Fibroblast of skin of left quadriceps (primary cell): Measurements from ENCODE around the gene HLA-DRB5.
"Not testable (repeated sequence)": the region's sequence is repeated elsewhere in the genome, so short reads cannot be mapped to it uniquely, and the experiment has no call there.

Source experiments
- DNase-seq, 2 experiments: peaks; one replicate each; pipeline ENCODE4 v3.0.0-alpha.2; 2013; ENCODE audit warnings: low read depth in 2 of 2

HLA-DRB5 gene

GRCh38 chr6:32517654-32518445, 12.2 kb downstream of the HLA-DRB5 start:
- no peak for DNase-seq

GRCh38 chr6:32501016-32501415, 29.1 kb downstream of the HLA-DRB5 start:
- DNase-seq = no peak

GRCh38 chr6:32492351-32492750, 37.7 kb downstream of the HLA-DRB5 start:
- no peak for DNase-seq

- DNase-seq = no peak
These were observed 38.4 kb downstream of the HLA-DRB5 start for GRCh38 chr6:32491700-32492099.

GRCh38 chr6:32488083-32488482, 42.0 kb downstream of the HLA-DRB5 start:
- no peak for DNase-seq

GRCh38 chr6:32484614-32484998, 45.5 kb downstream of the HLA-DRB5 start:
- no peak for DNase-seq

- no peak for DNase-seq
These were observed 46.0 kb downstream of the HLA-DRB5 start for GRCh38 chr6:32483968-32484613.

GRCh38 chr6:32475392-32476206, 54.5 kb downstream of the HLA-DRB5 start:
- no peak for DNase-seq

- not testable (repeated sequence) for DNase-seq
These were observed 56.4 kb downstream of the HLA-DRB5 start for GRCh38 chr6:32473376-32474348.

- no peak for DNase-seq
These were observed 57.2 kb downstream of the HLA-DRB5 start for GRCh38 chr6:32472781-32473375.

- not testable (repeated sequence) for DNase-seq
These were observed 62.2 kb downstream of the HLA-DRB5 start for GRCh38 chr6:32467743-32468503.
